Left cardiac atrium (tissue), 4 donors: ENCODE data around the gene KRTCAP2. TPM values are rescaled to one million over a fixed set of nuclear protein-coding genes. Genes with fewer than 3 reads are reported as not detected.
A peak's percentile ranks its signal among the peaks of the same experiment; 100 is the strongest.
"Not testable (repeated sequence)": the region's sequence is repeated elsewhere in the genome, so short reads cannot be mapped to it uniquely, and the experiment has no call there.

Experiments used
- ATAC-seq, 2 donors: fragments of 200-7000 bp; cut with Tn5 transposase; one replicate each; pipeline ENCODE4 v1.9.1; 2020; ENCODE audit warnings: mild to moderate bottlenecking in 2 of 2, moderate library complexity in 2 of 2
- DNase-seq: peaks from one replicate; pipeline ENCODE4 v3.0.0-alpha.2; 2020
- intact Hi-C, 2 donors: fragments of 100-400 bp; cut with DNase I; formaldehyde crosslinking; loops; one replicate each; pipeline versions ENCODE4 v1.14.1 to v1.15.1; 2022 to 2023
- total RNA-seq, 2 donors: library from RNA; stranded (reverse); fragmentation: NEBNext Ultra II Directional; extraction: Animal tissue kit (Norgen Biotek cat#: 25700); gene quantifications; one replicate each; pipeline ENCODE4 v1.2.1, GENCODE V29; 2021
- donor health status: DM: no; HTN: yes; CAD: no.
- donor health status: DM: no; HTN: yes; CAD: no; lungs with severe emphysema.
- donor health status: DM: yes; HTN: yes; CAD: no.
- donor health status: Dilated cardiomyopathy.

The KRTCAP2 gene
- total RNA-seq, 2 donors from 2014 or later, result 143 to 156 TPM

- intact Hi-C loops, result no loop called here
- ATAC-seq, result no peak
- DNase-seq, result no peak
These were observed 29.8 kb upstream of the KRTCAP2 start for GRCh38 chr1:155202731-155203515.

- no peak for DNase-seq
- intact Hi-C loops, result no loop called here
- ATAC-seq, result no peak
These were observed 29.1 kb upstream of the KRTCAP2 start for GRCh38 chr1:155202198-155202597.

- DNase-seq (no peak), ATAC-seq (no peak)
- intact Hi-C loops, result no loop called here
These were observed 27.8 kb upstream of the KRTCAP2 start for GRCh38 chr1:155200920-155201319.

- DNase-seq (no peak), ATAC-seq (no peak)
- intact Hi-C loops, result no loop called here
These were observed 26.7 kb upstream of the KRTCAP2 start for GRCh38 chr1:155199792-155200191.

GRCh38 chr1:155198547-155198906, 25.4 kb upstream of the KRTCAP2 start:
- DNase-seq (no peak), ATAC-seq (no peak)
- intact Hi-C loops, result no loop called here

DNA sequence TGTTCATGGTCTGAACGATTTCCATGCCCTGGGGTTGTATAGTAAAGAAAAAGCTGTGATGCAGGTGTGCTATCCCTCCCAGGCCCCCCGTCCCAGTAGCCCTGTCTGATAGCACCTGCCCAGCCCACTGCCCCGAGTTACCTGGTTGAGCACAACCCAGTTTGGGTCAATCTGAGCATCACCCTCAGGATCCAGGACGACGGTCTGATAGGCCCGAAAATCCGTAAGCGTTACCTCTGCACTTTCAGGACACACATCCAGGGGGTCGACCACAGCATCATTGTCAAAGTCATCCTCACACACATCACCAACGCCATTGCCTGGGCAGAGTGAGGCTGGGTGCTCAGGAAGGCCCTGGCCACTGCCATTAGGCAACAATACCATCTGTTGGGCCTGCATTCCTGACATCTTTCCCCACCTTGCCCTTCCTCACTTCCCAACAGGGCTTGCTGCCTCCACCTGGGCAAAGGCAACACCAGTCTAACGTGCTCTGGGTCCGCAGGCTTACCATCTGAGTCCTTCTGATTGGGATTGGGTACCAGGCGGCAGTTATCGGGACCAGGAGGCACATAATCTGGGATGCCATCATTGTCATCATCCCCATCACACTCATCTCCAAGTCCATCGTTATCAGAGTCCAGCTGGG, 24.9 kb upstream of the KRTCAP2 start:
- ATAC-seq (no peak), DNase-seq (peak; percentile 22)
- intact Hi-C loops, result no loop called here

DNA sequence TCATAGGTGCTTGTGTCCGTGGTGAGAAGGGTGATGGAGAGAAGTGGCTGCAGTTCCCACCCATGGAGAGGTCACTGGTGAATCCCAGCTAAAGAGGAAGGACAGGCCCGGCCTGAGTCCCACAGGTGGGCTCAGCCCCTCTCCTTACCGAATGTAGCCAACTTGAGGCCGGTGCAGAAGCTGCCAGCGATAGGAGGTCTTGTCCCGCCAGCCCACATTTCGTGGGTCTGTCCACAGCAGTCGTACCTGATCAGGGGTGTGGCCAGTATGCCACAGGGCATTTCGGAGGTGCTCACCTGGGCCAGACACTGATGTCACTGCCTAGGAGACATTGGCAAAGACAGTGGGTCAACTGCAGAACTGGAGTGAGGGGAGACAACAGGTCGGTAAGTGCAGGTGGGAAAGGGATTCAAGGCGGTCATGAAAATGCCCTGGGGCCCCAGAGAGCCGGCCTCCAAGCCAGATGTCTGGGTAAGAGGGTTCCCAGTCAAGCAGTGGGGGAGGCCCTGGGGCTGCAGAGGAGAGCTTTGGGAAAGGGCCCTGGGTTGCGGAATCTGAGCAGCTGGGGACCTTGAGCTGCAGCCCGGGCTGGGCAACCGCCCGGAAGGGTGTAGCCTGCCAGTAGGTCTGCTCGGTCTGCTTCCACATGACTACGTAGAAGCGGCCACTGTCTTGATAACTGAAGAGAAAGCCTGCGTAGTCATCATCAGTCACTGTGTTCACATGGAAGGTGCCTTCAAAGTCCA, 24.0 kb upstream of the KRTCAP2 start:
- ATAC-seq, result no peak
- peak; percentile 59 for DNase-seq
- intact Hi-C loops, result no loop called here

- DNase-seq, result peak; percentile 24
- intact Hi-C loops, result no loop called here
- no peak for ATAC-seq
These were observed 23.2 kb upstream of the KRTCAP2 start for GRCh38 chr1:155196103-155196892.

- ATAC-seq, result no peak
- intact Hi-C loops, result no loop called here
- peak; percentile 10 for DNase-seq
These were observed 22.3 kb upstream of the KRTCAP2 start for GRCh38 chr1:155195201-155196102.

- DNase-seq, ATAC-seq, intact Hi-C loops: not testable (repeated sequence)
These were observed 20.8 kb upstream of the KRTCAP2 start for GRCh38 chr1:155193991-155194240.

DNA sequence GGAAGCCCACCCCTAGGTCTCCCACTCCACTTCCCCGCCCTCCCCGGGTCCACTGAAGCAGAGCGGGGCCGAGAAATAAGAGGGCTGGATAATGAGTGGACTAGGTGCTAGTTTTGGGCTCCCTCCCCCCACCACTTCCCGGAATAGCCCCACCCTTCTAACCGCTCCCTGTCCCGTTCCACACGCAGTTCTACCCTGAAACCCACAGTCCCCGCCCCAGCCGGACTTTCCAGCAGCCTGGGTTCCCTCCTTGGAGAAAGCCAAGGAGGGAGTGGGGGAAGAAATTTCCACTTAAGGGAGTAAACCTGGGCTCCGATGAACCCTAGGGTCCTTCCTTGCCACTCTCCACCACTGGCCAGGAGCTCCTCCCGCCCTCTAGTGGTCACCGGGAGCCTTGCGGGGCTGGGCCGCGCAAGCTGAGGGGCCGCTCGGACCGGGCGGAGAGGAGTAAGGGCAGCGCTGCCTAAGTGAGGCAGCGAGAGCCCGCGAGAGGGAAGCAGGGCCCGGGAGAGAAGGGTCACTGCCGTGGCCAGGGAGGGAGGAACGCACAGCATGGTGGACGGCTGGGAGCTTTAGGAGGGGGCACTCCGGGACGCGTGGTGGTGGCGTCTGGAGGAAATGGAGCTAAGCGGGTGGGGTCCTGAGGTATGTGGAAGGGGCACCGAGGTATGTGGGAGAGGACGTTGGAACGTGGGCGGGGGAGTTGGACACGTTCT, 20.3 kb upstream of the KRTCAP2 start:
- intact Hi-C loops, result no loop called here
- ATAC-seq, result peak; percentile 86 to 87
- DNase-seq, result peak; percentile 94

- ATAC-seq (peak in 1 of 2 donors; percentile 5), DNase-seq (peak; percentile 18)
- intact Hi-C loops, result no loop called here
These were observed 19.5 kb upstream of the KRTCAP2 start for GRCh38 chr1:155192346-155193274.

- ATAC-seq (no peak), DNase-seq (peak; percentile 30)
- intact Hi-C loops, result no loop called here
These were observed 18.8 kb upstream of the KRTCAP2 start for GRCh38 chr1:155191904-155192303.

DNA sequence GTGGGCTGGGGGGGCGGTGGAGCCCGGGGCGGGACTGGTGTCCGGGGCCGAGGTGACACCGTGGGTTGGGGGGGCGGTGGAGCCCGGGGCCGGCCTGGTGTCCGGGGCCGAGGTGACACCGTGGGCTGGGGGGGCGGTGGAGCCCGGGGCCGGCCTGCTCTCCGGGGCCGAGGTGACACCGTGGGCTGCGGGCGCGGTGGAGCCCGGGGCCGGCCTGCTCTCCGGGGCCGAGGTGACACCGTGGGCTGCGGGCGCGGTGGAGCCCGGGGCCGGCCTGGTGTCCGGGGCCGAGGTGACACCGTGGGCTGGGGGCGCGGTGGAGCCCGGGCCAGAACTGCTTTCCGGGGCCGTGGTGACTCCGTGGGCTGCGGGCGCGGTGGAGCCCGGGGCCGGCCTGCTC, 16.8 kb upstream of the KRTCAP2 start:
- intact Hi-C loops, ATAC-seq: not testable (repeated sequence)

GRCh38 chr1:155188268-155188667, 15.2 kb upstream of the KRTCAP2 start:
- intact Hi-C loops, result no loop called here
- DNase-seq, result peak; percentile 13
- no peak for ATAC-seq

More for the DNA sequence above, 16.8 kb upstream of the KRTCAP2 start:
- peak; percentile 15 for DNase-seq

- DNase-seq (peak; percentile 13), ATAC-seq (no peak)
- intact Hi-C loops, result no loop called here
These were observed 14.4 kb upstream of the KRTCAP2 start for GRCh38 chr1:155187456-155187891.
